Ishikawa (cell line): ENCODE measurements around the gene ARID1B.

ENCODE experiments used
- FOXM1 ChIP-seq: IDR thresholded peaks from 2 replicates; pipeline ENCODE4 v1.6.1; 2012; ENCODE audit warnings: low read depth, borderline replicate concordance
- MAX ChIP-seq: IDR thresholded peaks from 2 replicates; pipeline ENCODE4 v1.6.1; 2012

- no peak for TF ChIP-seq MAX
- no peak for TF ChIP-seq FOXM1
Observed at GRCh38 chr6:156912431-156912830, 135.3 kb downstream of the ARID1B start.
